ENCODE measurements around the gene ARHGAP4.

Gene ARHGAP4

GRCh38 chrX:153930011-153930910 is 4.2 kb upstream of the ARHGAP4 start:
- H3K27me3 ChIP-seq (ENCODE audit: insufficient read depth, poor library complexity, severe bottlenecking) = no peaks in the 10 kb centered on the region
- no peak overlapping the region for H3K4me3 ChIP-seq (replicated peaks; ENCODE audit: insufficient read depth, low read length)
- no peak for TF ChIP-seq GABPA (IDR thresholded peaks at IDR 0.05; ENCODE audit: low read depth)
- TF ChIP-seq POLR2AphosphoS5 (IDR thresholded peaks at IDR 0.05; ENCODE audit: low read depth) = no peak
- TF ChIP-seq CTCF (IDR thresholded peaks at IDR 0.05; ENCODE audit: insufficient read depth, low read length) = no peak
- no peak for TF ChIP-seq SPI1 (IDR thresholded peaks at IDR 0.05; ENCODE audit: borderline replicate concordance, low read depth)
- TF ChIP-seq, protein P1, sequence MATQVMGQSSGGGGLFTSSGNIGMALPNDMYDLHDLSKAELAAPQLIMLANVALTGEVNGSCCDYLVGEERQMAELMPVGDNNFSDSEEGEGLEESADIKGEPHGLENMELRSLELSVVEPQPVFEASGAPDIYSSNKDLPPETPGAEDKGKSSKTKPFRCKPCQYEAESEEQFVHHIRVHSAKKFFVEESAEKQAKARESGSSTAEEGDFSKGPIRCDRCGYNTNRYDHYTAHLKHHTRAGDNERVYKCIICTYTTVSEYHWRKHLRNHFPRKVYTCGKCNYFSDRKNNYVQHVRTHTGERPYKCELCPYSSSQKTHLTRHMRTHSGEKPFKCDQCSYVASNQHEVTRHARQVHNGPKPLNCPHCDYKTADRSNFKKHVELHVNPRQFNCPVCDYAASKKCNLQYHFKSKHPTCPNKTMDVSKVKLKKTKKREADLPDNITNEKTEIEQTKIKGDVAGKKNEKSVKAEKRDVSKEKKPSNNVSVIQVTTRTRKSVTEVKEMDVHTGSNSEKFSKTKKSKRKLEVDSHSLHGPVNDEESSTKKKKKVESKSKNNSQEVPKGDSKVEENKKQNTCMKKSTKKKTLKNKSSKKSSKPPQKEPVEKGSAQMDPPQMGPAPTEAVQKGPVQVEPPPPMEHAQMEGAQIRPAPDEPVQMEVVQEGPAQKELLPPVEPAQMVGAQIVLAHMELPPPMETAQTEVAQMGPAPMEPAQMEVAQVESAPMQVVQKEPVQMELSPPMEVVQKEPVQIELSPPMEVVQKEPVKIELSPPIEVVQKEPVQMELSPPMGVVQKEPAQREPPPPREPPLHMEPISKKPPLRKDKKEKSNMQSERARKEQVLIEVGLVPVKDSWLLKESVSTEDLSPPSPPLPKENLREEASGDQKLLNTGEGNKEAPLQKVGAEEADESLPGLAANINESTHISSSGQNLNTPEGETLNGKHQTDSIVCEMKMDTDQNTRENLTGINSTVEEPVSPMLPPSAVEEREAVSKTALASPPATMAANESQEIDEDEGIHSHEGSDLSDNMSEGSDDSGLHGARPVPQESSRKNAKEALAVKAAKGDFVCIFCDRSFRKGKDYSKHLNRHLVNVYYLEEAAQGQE (IDR thresholded peaks at IDR 0.05; ENCODE audit: insufficient replicate concordance, low read depth) = no peak
- no peak for DNase-seq (ENCODE audit: low read depth in 1 of 2, low spot score in 1 of 2)
- peak overlapping the region; percentile 52 for H3K27ac ChIP-seq (replicated peaks)

GRCh38 chrX:153929576-153929975 is 3.5 kb upstream of the ARHGAP4 start:
- DNase-seq (ENCODE audit: low read depth in 1 of 2, low spot score in 1 of 2) = no peak
- no peak overlapping the region for H3K4me3 ChIP-seq (replicated peaks; ENCODE audit: insufficient read depth, low read length)
- no peaks in the 10 kb centered on the region for H3K27me3 ChIP-seq (ENCODE audit: insufficient read depth, poor library complexity, severe bottlenecking)
- H3K27ac ChIP-seq (replicated peaks) = peak overlapping the region; percentile 52
- TF ChIP-seq CTCF (IDR thresholded peaks at IDR 0.05; ENCODE audit: insufficient read depth, low read length) (no peak), POLR2AphosphoS5 (IDR thresholded peaks at IDR 0.05; ENCODE audit: low read depth) (no peak), SPI1 (IDR thresholded peaks at IDR 0.05; ENCODE audit: borderline replicate concordance, low read depth) (no peak), GABPA (IDR thresholded peaks at IDR 0.05; ENCODE audit: low read depth) (no peak)
- TF ChIP-seq, protein P1 (IDR thresholded peaks at IDR 0.05; ENCODE audit: insufficient replicate concordance, low read depth) = no peak

- H3K4me3 ChIP-seq (replicated peaks; ENCODE audit: insufficient read depth, low read length) = no peak overlapping the region
- H3K27ac ChIP-seq (replicated peaks) = peak overlapping the region; percentile 52
- TF ChIP-seq, protein P1 (IDR thresholded peaks at IDR 0.05; ENCODE audit: insufficient replicate concordance, low read depth) = no peak
- TF ChIP-seq GABPA (IDR thresholded peaks at IDR 0.05; ENCODE audit: low read depth) (no peak), POLR2AphosphoS5 (IDR thresholded peaks at IDR 0.05; ENCODE audit: low read depth) (no peak), CTCF (IDR thresholded peaks at IDR 0.05; ENCODE audit: insufficient read depth, low read length) (no peak), SPI1 (IDR thresholded peaks at IDR 0.05; ENCODE audit: borderline replicate concordance, low read depth) (no peak)
Observed at GRCh38 chrX:153928846-153929245, 2.8 kb upstream of the ARHGAP4 start.

More at GRCh38 chrX:153928846-153929245, 2.8 kb upstream of the ARHGAP4 start:
- DNase-seq (ENCODE audit: low read depth in 1 of 2, low spot score in 1 of 2) = no peak
- H3K27me3 ChIP-seq (ENCODE audit: insufficient read depth, poor library complexity, severe bottlenecking) = no peaks in the 10 kb centered on the region
